WTC11 (cell line): ENCODE data around the gene KLK1. TPM values are rescaled to one million over a fixed set of nuclear protein-coding genes. Genes with fewer than 3 reads are reported as not detected.
"Not testable (repeated sequence)": the region's sequence is repeated elsewhere in the genome, so short reads cannot be mapped to it uniquely, and the experiment has no call there.

Experiments
- ATAC-seq: fragments of 200-7000 bp; cut with Tn5 transposase; 2 replicates; pipeline ENCODE4 v1.10.0; 2021; ENCODE audit warnings: mild to moderate bottlenecking, moderate library complexity
- CTCF ChIA-PET: fragments of 300-600 bp; sonication (Branson Sonifier 250); formaldehyde crosslinking; loops from one replicate; lab custom pipeline; 2021; ENCODE audit warnings: antibody characterized with exemption; lab: Charles Lee
- POLR2A ChIA-PET: fragments of 350-600 bp; sonication (Branson Sonifier 250); formaldehyde crosslinking; loops from one replicate; lab custom pipeline; 2021; ENCODE audit warnings: antibody characterized with exemption; lab: Charles Lee
- DNase-seq: peaks from one replicate; pipeline ENCODE4 v3.0.0; 2021; ENCODE audit warnings: low spot score
- H3K27ac Mint-ChIP-seq: 2 replicates; pipeline ENCODE4 v1.8.0; 2021; ENCODE audit warnings: mixed read lengths
- H3K27me3 Mint-ChIP-seq: 2 replicates; pipeline ENCODE4 v1.8.0; 2021; ENCODE audit warnings: low read depth, mild to moderate bottlenecking, moderate library complexity, mixed read lengths
- H3K36me3 Mint-ChIP-seq: 2 replicates; pipeline ENCODE4 v1.8.0; 2021; ENCODE audit warnings: mixed read lengths
- H3K4me1 Mint-ChIP-seq: 2 replicates; pipeline ENCODE4 v1.8.0; 2022; ENCODE audit warnings: mixed read lengths
- H3K4me3 Mint-ChIP-seq: 2 replicates; pipeline ENCODE4 v1.8.0; 2021; ENCODE audit warnings: mild to moderate bottlenecking, moderate library complexity, mixed read lengths
- H3K9me3 Mint-ChIP-seq: 2 replicates; pipeline ENCODE4 v1.8.0; 2021; ENCODE audit warnings: mixed read lengths
- AFF4 ChIP-seq: sonication (generic); formaldehyde crosslinking; IDR thresholded peaks from 2 replicates; pipeline ENCODE4 v1.8.1; 2023; ENCODE audit warnings: mild to moderate bottlenecking, missing genetic modification reagents, borderline replicate concordance
- CDX4 ChIP-seq: fragments of 250-450 bp; sonication (Bioruptor Pico); IDR thresholded peaks from 2 replicates; pipeline ENCODE4 v1.9.0; 2021; ENCODE audit warnings: moderate library complexity, mild to moderate bottlenecking, inconsistent platforms, borderline replicate concordance
- E2F5 ChIP-seq: sonication (generic); formaldehyde crosslinking; IDR thresholded peaks from 2 replicates; pipeline ENCODE4 v1.8.1; 2022; ENCODE audit warnings: mild to moderate bottlenecking, moderate library complexity, missing genetic modification reagents
- ERG ChIP-seq: fragments of 250-450 bp; sonication (Bioruptor Pico); IDR thresholded peaks from 2 replicates; pipeline ENCODE4 v1.8.0; 2021; ENCODE audit warnings: mild to moderate bottlenecking
- ETV6 ChIP-seq: sonication (generic); formaldehyde crosslinking; IDR thresholded peaks from 2 replicates; pipeline ENCODE4 v1.8.1; 2022; ENCODE audit warnings: mild to moderate bottlenecking, missing genetic modification reagents
- GRHL2 ChIP-seq: fragments of 250-450 bp; sonication (Bioruptor Pico); IDR thresholded peaks from 2 replicates; pipeline ENCODE4 v1.8.0; 2022; ENCODE audit warnings: mild to moderate bottlenecking, moderate library complexity; ENCODE audit not compliant: insufficient replicate concordance, severe bottlenecking
- IRF1 ChIP-seq: sonication (generic); formaldehyde crosslinking; IDR thresholded peaks from 2 replicates; pipeline ENCODE4 v1.8.0; 2023; ENCODE audit warnings: missing genetic modification reagents
- KAT7 ChIP-seq: sonication (generic); formaldehyde crosslinking; IDR thresholded peaks from 2 replicates; pipeline ENCODE4 v1.8.1; 2023; ENCODE audit warnings: missing genetic modification reagents, mild to moderate bottlenecking, borderline replicate concordance
- NFE2L1 ChIP-seq: sonication (generic); formaldehyde crosslinking; IDR thresholded peaks from 2 replicates; pipeline ENCODE4 v1.8.1; 2023; ENCODE audit warnings: missing genetic modification reagents
- NFYB ChIP-seq: sonication (generic); formaldehyde crosslinking; conservative IDR thresholded peaks from 2 replicates; pipeline ENCODE4 v1.8.0; 2022; ENCODE audit warnings: low read depth, missing genetic modification reagents
- PRRX2 ChIP-seq: fragments of 250-450 bp; sonication (Bioruptor Pico); IDR thresholded peaks from 2 replicates; pipeline ENCODE4 v1.8.0; 2021; ENCODE audit warnings: mild to moderate bottlenecking
- SMAD3 ChIP-seq: sonication (generic); formaldehyde crosslinking; IDR thresholded peaks from 2 replicates; pipeline ENCODE4 v1.8.0; 2022; ENCODE audit warnings: missing genetic modification reagents, mild to moderate bottlenecking, borderline replicate concordance
- SMAD4 ChIP-seq: sonication (generic); formaldehyde crosslinking; IDR thresholded peaks from 2 replicates; pipeline ENCODE4 v1.8.0; 2022; ENCODE audit warnings: mild to moderate bottlenecking, missing genetic modification reagents
- TCF7 ChIP-seq: sonication (generic); formaldehyde crosslinking; IDR thresholded peaks from 2 replicates; pipeline ENCODE4 v1.8.0; 2022; ENCODE audit warnings: mild to moderate bottlenecking, low read depth, missing genetic modification reagents, moderate library complexity
- USF1 ChIP-seq: sonication (generic); formaldehyde crosslinking; IDR thresholded peaks from 2 replicates; pipeline ENCODE4 v1.8.0; 2022; ENCODE audit warnings: mild to moderate bottlenecking, missing genetic modification reagents
- ZNF138 ChIP-seq: sonication (generic); formaldehyde crosslinking; conservative IDR thresholded peaks from 2 replicates; pipeline ENCODE4 v1.8.1; 2022; ENCODE audit warnings: mild to moderate bottlenecking, moderate library complexity, missing genetic modification reagents
- ZNF232 ChIP-seq: sonication (generic); formaldehyde crosslinking; IDR thresholded peaks from 2 replicates; pipeline ENCODE4 v1.8.0; 2022; ENCODE audit warnings: mild to moderate bottlenecking, missing genetic modification reagents
- ZNF396 ChIP-seq: fragments of 250-450 bp; sonication (Bioruptor Pico); IDR thresholded peaks from 2 replicates; pipeline ENCODE4 v1.8.0; 2021; ENCODE audit warnings: mild to moderate bottlenecking, moderate library complexity, borderline replicate concordance
- ZNF671 ChIP-seq: fragments of 250-450 bp; sonication (Bioruptor Pico); IDR thresholded peaks from 2 replicates; pipeline ENCODE4 v1.8.0; 2021; ENCODE audit warnings: mild to moderate bottlenecking
- total RNA-seq: library from RNA; stranded (reverse); gene quantifications from 3 replicates; pipeline ENCODE4 v1.2.3, GENCODE V29; 2021

KLK1 gene
- total RNA-seq, 1 experiment from 2014 or later = 3.9 TPM

GRCh38 chr19:50785329-50785728, 38.3 kb downstream of the KLK1 start:
- Mint-ChIP-seq H3K9me3 (no peaks in the 10 kb centered on the region), H3K36me3 (no peaks in the 10 kb centered on the region), H3K4me3 (no peak overlapping the region), H3K4me1 (peaks cover 9% of the 10 kb centered on the region), H3K27me3 (peaks cover 50% of the 10 kb centered on the region), H3K27ac (no peak overlapping the region; the same call in 1 of the 2 replicates)
- CTCF ChIA-PET = interaction anchor here (1.0 to 10.3 kb wide), 3 partner anchors 64 to 137 kb away, joined by 4 to 184 read pairs (median 19); no protein-coding TSS in a partner anchor
- DNase-seq (no peak), ATAC-seq (no peak)
- TF ChIP-seq GRHL2 = no peak
- no peak for TF ChIP-seq TCF7 (CRISPR knock-in tag)
- no peak for TF ChIP-seq IRF1
- no peak for TF ChIP-seq ZNF671 (CRISPR knock-in tag)
- no peak for TF ChIP-seq NFYB (CRISPR knock-in tag)
- TF ChIP-seq PRRX2 (CRISPR knock-in tag) = no peak
- TF ChIP-seq KAT7 (CRISPR knock-in tag) = no peak
- no peak for TF ChIP-seq ZNF138 (CRISPR knock-in tag)
- TF ChIP-seq ETV6 (CRISPR knock-in tag) = no peak
- no peak for TF ChIP-seq NFE2L1 (CRISPR knock-in tag)
- POLR2A ChIA-PET = interaction anchor here (0.7 kb wide), 1 partner anchor 21 kb away, joined by 3 read pairs; no protein-coding TSS in a partner anchor

- ATAC-seq = no peak
- POLR2A ChIA-PET = no interaction called here
Observed at GRCh38 chr19:50784710-50785109, 38.9 kb downstream of the KLK1 start.

GRCh38 chr19:50783848-50784152, 39.8 kb downstream of the KLK1 start:
- not testable (repeated sequence) for ATAC-seq, H3K9me3 Mint-ChIP-seq, DNase-seq, H3K4me3 Mint-ChIP-seq, H3K27ac Mint-ChIP-seq, H3K36me3 Mint-ChIP-seq
- peaks cover 15% of the 10 kb centered on the region for H3K4me1 Mint-ChIP-seq
- peaks cover 61% of the 10 kb centered on the region for H3K27me3 Mint-ChIP-seq
- POLR2A ChIA-PET = interaction anchor here (1.0 kb wide), 1 partner anchor 59 kb away, joined by 4 read pairs; no protein-coding TSS in a partner anchor
- CTCF ChIA-PET = interaction anchor here (0.6 to 10.3 kb wide), 26 partner anchors 11 to 427 kb away, joined by 3 to 195 read pairs (median 4); partner anchors contain the start of genes CLEC11A, GPR32 and SHANK1

More at GRCh38 chr19:50784710-50785109, 38.9 kb downstream of the KLK1 start:
- no peak for DNase-seq
- no peak overlapping the region for H3K4me3 Mint-ChIP-seq
- H3K4me1 Mint-ChIP-seq = peaks cover 9% of the 10 kb centered on the region
- no peaks in the 10 kb centered on the region for H3K9me3 Mint-ChIP-seq
- H3K36me3 Mint-ChIP-seq = no peaks in the 10 kb centered on the region
- peaks cover 53% of the 10 kb centered on the region for H3K27me3 Mint-ChIP-seq
- TF ChIP-seq CDX4 (no peak), AFF4 (CRISPR knock-in tag) (no peak), SMAD4 (no peak), USF1 (CRISPR knock-in tag) (no peak), ZNF232 (CRISPR knock-in tag) (no peak), ERG (no peak), E2F5 (no peak), ZNF396 (no peak), KAT7 (CRISPR knock-in tag) (no peak), SMAD3 (CRISPR knock-in tag) (no peak)
- CTCF ChIA-PET = interaction anchor here (0.6 to 10.3 kb wide), 6 partner anchors 14 to 229 kb away, joined by 3 to 184 read pairs (median 8); no protein-coding TSS in a partner anchor
- no peak overlapping the region for H3K27ac Mint-ChIP-seq
